Measurements from ENCODE around the gene CLMN.

DNA sequence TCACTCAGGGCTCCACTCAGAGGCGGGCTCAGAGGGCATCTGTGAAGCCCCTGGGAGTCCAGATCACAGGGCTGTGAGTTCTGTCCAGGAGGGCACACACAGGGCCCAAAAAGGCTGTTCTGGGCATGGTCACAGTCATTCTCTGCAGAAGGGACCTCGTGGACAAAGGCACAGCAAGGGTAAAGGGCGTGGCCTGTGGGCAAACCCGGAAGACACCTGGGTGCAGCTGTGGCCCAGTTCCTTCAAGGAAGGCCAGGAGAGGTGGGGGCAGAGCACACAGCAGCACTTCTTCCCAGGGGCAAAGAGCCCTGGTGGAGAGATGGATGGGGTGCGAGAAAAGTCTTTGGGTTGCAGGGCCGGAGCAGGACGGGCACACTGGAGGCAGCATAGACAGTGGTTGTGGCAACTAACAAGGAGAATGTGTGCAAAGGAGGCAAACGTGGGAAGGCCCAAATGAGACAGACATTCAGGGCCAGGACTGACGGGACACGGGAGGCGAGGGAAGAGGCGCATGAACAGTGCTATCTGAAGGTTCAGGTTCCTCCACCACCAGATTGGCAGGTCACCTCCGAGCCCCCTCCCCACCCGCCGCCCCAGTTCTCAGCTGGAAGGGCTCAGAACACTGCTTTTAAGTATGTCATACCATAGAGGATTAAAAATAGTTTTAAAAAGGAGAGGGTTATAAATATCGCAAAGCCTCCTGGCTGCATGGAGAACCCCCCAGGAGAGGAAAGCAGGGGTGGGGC, 8.9 kb downstream of the CLMN start:
- TF ChIP-seq CTCF (IDR thresholded peaks at IDR 0.05): no peak
- TF ChIP-seq POLR2A (IDR thresholded peaks at IDR 0.05): no peak
- no peak for TF ChIP-seq POLR2AphosphoS5 (IDR thresholded peaks at IDR 0.05)

All from prostate gland (tissue), 2 donors.